GM18861 (cell line): ENCODE data around the gene KLHL29.

Source experiments
- ATAC-seq: cut with Tn5 transposase; IDR thresholded peaks from one replicate; pipeline ENCODE4 v1.9.1; 2021; ENCODE audit not compliant: unreplicated experiment

The KLHL29 gene

DNA sequence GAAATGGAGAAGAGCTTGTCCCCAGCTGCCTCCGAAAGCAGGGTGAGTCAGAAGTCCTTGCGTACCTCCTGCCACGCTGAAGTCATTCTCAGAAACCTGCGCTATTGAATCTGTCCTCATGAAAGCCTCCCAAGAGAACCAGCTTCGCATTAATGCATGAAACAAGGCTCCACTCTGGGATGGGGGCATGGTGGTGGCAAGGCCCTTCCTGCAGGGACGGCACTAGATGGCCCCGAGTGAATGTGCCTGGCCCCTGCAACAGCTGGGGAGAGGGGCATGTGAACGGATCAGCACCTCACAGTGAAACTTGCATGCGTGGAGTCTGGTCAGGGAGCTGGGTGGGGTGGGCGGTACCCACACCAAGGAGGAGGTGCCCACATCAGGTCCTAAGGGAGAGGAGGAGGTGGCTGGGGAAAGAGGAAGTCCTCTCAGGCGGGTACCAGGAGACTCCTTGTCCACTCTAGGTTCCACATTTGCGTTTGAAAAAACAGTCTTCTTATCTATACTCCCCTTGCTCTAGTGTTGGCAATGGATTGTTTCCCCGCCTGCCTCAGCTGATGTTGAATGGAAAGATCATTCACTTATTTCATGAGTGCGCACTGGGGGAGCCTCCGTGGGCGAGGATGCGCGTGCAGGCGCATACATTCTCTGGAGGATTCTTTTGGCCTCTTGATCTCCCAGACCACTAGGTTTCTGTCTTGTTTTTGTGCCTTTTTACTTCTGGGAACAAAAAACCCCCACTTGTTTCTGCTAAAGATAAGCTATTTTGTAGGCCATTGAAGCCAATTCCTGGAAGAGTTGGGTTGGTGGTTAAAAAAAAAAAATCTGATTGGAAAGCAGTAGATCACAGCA is 104.7 kb downstream of the KLHL29 start:
- no peak for ATAC-seq

GRCh38 chr2:23491591-23492336 is 106.8 kb downstream of the KLHL29 start:
- no peak for ATAC-seq

GRCh38 chr2:23492337-23492675 is 107.3 kb downstream of the KLHL29 start:
- no peak for ATAC-seq

DNA sequence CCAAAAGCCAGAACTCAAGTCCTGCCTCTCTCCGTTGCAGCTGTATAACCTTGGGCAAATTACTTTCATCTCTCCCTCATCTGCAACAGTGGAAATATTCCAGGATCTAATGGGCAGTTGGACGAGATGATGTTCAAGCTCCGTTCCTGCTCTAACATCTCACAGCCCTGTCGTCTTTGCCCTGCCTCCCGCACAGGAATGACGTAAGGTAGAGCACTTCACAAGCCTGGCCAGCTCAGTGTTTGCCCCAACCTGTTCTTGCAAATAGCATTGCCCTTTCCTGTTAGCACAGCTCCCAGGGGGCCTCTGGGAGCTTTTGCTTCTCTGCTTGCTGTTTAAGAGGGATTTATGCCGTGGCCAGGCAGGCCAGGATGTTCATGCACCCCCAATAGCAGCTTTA is 107.9 kb downstream of the KLHL29 start:
- no peak for ATAC-seq

DNA sequence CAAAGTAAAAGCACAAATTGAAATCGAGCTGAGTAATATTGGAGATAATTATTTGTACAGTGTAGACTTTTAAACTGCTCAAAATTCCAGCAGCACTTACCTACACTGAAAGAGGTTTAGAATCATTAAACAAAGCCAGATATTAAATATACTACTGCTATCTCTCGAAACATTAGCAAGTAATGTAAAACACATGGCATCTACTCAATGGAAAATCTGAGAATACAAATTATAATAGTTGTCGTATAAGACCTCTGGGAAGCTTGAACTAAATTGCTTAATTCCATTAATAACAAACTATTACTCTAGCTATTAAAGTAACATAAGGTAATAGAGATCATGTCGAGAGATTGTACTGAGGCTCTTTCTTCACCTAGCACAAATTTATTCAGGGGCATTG is 108.9 kb downstream of the KLHL29 start:
- ATAC-seq: no peak

DNA sequence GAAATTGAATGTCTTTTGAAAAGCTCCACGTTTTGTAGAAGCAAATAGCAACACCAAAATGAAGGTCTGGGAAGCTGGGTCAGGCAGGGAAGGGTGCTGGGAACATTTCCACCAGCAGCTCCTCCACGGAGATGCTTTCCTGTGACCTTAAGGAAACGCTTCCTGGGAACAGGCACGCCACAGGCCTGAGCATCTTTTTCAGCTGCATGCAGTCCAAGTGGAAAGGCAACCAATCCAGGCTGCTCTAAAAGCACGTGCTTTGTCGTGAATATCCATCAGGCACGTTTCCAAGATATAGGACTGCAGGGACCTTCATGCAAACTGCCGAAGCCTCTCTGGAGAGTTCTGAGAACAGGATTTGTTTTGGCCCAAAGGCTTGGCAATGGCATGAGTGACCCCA is 109.3 kb downstream of the KLHL29 start:
- no peak for ATAC-seq

- no peak for ATAC-seq
Observed at GRCh38 chr2:23495661-23496114, 110.7 kb downstream of the KLHL29 start.

DNA sequence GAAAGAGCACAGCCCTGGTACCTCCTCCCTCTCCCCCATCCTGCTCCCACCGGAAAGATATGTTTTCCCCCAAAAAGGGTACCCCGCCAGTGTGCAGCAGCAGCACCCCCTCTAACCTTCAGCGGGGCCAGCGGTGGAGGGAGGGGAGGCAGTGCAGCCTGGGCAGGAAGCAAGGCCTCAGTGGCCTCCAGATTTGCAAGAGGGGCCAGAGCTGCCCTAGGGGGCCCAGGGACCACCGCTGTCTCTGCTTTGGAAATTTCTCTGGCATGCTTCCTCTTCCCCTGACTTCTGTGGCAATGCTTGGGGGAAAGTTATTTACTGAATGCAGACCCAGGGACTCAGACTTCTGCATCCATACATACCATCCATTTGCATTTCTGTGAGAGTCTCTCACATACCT is 111.5 kb downstream of the KLHL29 start:
- no peak for ATAC-seq

DNA sequence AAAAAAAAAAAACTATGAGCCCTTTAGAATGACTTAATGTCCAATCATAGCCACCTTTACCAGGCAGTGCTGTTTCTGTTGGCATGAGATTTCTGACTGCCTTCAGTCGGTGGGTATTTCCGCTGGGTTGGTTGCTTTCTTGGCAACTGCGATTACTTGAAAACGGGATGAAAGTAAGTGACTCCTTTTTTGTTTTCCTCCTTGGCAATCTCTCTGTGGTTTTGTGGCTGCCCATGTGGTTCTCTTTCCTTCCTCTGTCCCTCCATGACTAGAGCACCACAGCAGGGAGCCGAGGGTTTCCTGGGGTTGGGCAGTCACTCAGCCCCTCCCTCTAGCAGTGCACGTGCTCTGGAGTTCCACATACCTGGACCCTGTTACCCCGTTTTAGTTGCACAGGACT is 112.1 kb downstream of the KLHL29 start:
- ATAC-seq: no peak

- no peak for ATAC-seq
Observed at GRCh38 chr2:23497536-23497935, 112.6 kb downstream of the KLHL29 start.

DNA sequence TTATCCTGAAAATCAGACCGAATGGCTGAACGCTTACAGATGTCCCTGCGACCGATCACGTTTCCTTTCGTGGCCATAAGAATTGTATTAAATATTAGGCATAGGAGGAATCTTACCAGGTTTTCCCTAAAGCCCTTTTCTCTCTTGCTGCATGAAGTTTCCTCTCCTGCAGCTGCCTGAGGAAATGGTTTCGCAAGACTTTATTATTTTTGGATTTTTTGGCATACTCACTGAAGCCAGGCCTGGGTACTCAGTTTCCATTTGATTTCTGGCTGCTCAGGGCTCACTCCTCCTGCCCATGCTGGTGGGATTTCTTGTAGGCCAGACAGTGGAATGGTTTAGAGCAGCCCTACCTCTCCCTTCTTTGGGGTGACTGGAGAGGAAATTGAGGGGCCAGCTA is 114.0 kb downstream of the KLHL29 start:
- ATAC-seq: no peak

DNA sequence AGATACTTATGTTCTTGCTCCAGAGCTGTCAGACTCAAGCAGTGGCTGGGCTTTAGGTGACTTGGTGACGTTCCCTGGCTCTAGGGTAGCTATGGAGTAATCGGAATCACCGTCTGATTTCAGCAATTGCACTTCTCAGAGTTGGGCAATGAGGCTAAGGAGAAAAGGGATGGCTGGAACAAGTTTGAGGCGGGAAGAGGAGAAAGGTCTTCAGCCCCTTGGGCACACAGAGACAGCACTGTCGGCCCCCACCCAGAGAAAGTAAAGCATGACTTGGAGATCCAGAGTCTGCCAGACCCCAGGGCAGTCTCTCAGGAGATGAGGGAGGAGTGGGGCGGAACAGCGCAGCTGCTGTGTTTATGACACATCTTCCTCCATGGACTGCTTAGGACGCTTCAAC is 114.5 kb downstream of the KLHL29 start:
- ATAC-seq: no peak

GRCh38 chr2:23500836-23501235 is 115.9 kb downstream of the KLHL29 start:
- ATAC-seq: no peak

GRCh38 chr2:23502096-23502495 is 117.1 kb downstream of the KLHL29 start:
- ATAC-seq: no peak

DNA sequence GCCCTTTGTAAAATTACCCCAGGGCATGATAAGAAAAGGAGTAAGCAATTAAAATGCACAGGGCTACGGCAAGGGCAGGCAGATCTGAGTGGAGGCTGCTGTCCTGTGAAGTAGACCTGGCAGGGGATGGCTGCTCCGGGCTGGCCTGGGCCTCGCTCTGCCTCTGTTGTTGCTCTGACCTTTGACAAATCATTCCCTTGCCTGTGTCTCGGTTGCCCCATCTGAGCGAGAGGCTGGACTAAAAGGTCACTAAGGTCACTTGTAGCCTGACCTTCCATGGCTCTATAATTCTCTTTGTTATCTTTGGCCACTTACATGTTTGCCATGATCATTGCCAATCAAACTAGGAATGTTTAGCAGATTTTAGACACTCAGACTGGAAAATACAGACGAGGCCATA is 118.1 kb downstream of the KLHL29 start:
- ATAC-seq: no peak

DNA sequence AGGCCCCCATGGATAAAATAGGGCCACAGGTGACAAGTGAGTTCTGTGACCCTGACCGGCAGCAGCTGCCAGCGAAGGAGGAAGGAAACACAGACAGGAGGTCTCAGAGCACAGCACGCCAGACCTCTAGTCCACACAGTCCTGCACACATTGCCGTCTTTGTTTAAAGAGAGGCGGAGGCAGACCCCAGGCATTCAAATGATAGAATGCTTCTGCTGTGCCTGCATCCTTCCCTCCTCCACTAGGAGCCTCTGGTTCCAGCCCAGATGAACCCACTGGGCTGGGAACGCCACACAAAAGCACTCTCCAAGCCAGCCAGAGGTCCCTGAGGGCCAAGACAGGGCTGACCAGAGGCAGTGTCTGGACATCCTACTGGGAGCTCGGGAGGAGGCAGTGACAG is 118.7 kb downstream of the KLHL29 start:
- ATAC-seq: no peak

GRCh38 chr2:23504591-23504990 is 119.6 kb downstream of the KLHL29 start:
- no peak for ATAC-seq

DNA sequence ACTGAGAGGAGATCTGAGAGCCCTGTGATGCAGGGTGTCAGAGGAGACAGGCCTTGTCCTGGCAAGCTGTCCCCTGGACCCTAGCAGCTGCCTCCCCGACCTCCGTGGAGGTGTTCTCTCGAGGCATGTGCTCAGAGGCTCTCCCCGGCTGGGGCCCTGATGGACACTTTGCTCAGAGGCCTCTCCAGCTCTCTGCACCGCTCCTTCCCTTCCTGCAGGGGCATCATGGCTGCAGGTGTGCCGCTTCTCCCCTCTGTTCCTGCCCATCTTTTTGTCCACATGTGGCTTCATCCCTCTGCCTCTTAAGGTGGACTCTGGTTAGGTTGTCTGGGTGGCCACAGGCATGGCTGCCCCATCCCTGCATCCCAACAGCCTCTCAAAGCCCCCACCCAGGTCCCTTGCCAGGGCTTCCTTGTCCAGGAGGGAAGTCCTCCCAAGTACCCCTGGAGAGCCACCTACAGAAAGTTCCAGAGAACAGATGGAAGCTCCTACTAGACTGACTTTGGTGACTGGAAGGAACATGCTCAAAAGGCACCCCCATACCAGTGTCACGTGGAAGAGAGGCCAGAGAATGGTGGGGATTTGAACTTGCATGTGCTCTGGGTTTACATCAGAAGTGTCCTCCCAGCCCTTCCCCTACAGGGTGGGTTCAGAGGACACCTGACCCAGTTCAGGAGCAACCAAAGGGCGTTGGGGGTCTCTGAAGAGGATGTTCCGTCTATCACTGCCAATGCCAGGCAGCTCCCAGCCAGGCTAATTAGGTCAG is 120.4 kb downstream of the KLHL29 start:
- no peak for ATAC-seq

DNA sequence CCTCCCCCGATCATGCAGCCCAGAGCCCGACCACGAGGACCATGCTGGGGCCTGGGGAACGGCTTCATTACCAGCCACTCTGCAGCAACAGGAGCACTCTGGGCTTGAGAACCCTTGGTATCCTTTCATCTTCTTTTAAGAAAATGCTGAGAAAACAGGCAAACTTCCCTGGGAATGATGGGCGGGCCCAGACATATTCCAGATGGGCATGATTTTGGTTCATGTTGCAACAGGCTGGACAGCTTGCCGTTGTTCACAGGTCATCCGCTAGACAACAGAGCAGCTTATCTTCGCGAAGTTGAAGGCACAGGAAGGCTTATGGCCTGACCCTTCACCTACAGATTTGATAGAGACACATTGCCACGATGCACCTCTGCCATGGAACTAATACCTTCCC is 121.0 kb downstream of the KLHL29 start:
- no peak for ATAC-seq

- no peak for ATAC-seq
Observed at GRCh38 chr2:23506531-23507266, 121.7 kb downstream of the KLHL29 start.
